GM21447 (cell line): ENCODE data around the gene MAN2A2.

ENCODE experiments used
- ATAC-seq: cut with Tn5 transposase; IDR thresholded peaks from one replicate; pipeline ENCODE4 v1.9.1; 2021; ENCODE audit not compliant: unreplicated experiment

Gene MAN2A2

GRCh38 chr15:90941038-90941437, 37.9 kb downstream of the MAN2A2 start:
- ATAC-seq = no peak

- ATAC-seq = no peak
Measured at GRCh38 chr15:90942354-90943120, 39.4 kb downstream of the MAN2A2 start.

- no peak for ATAC-seq
Measured at GRCh38 chr15:90945091-90945490, 42.0 kb downstream of the MAN2A2 start.

DNA sequence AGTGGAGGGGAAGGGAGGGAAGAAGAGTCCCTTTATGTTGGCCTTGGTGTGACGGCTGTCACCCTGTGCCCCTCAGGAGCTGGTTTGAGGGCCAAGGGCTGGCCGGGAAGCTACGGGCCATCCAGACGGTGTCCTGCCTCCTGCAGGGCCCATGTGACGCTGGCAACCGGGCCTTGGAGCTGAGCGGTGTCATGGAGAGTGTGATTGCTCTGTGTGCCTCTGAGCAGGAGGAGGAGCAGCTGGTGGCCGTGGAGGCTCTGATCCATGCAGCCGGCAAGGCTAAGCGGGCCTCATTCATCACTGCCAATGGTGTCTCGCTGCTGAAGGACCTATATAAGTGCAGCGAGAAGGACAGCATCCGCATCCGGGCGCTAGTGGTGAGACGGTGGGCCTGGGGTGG, 43.4 kb downstream of the MAN2A2 start:
- ATAC-seq = no peak

GRCh38 chr15:90946941-90947576, 44.0 kb downstream of the MAN2A2 start:
- no peak for ATAC-seq

- no peak for ATAC-seq
Measured at GRCh38 chr15:90947577-90948357, 44.7 kb downstream of the MAN2A2 start.

DNA sequence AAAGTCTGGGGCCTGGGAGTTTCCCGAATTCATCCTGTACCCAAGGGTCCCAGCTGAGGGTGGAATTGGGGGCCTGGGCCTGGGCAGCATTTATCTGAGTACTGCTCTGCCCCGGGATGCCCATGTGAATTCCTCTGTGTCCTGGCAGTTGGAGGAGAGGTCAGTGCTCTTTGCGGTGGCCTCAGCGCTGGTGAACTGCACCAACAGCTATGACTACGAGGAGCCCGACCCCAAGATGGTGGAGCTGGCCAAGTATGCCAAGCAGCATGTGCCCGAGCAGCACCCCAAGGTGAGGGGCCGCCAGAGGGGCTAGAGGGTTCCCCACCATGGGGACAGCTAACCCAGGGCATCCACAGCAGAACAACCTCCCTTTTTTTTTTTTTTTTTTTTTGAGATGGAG, 45.4 kb downstream of the MAN2A2 start:
- no peak for ATAC-seq

GRCh38 chr15:90949979-90950675, 47.0 kb downstream of the MAN2A2 start:
- ATAC-seq = no peak

DNA sequence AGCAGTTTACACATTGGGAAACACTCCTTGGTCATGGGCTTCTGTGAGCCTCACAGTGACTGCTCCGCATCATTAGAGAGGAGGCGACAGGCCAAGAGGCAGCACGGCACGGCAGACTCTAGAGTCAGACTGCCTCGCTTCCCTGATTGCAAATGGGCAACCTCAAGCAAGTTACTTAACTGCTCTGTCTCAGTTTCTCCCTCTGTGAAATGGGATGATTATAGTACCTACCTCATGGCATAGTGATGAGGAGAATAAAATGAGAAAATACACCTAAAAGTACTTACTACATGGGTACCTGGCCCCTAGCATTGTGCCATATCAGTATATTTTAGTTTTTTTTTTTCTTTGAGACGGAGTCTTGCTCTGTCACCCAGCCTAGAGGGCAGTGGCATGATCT, 47.6 kb downstream of the MAN2A2 start:
- no peak for ATAC-seq

- no peak for ATAC-seq
Measured at GRCh38 chr15:90952901-90953677, 50.0 kb downstream of the MAN2A2 start.

DNA sequence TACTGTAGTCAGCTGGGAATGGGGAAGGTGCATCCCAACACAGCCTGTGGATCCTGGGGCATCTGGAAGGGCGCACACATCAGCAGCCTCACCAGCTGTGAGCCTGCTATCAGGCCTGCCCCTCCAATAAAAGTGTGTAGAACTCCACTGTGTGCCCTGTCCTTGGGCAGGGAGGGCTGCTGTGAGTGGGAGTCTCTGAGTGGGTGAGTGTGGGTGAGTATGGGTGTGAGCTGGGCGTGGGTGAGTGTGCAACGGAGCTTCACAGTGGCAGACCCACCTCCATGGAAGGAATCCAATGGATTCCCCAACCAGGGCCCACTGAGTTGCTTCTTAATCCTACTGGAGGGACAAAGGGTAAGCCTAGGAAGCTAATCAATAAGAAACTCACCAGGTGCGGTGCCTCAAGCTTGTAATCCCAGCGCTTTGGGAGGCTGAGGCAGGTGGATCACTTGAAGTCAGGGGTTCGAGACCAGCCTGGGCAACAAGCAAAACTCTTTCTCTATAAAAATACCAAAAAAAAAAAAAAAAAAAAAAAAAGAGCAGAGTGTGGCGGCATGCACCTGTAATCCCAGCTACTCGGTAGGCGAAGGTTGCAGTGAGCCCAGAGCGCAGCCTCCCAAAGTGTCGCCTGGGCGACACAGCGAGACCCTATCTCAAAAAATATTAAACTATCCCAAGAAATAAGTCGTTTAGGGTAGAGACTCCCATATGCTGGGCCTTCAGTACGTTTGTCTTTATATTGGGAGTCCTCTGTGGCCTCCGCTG, 51.0 kb downstream of the MAN2A2 start:
- no peak for ATAC-seq

DNA sequence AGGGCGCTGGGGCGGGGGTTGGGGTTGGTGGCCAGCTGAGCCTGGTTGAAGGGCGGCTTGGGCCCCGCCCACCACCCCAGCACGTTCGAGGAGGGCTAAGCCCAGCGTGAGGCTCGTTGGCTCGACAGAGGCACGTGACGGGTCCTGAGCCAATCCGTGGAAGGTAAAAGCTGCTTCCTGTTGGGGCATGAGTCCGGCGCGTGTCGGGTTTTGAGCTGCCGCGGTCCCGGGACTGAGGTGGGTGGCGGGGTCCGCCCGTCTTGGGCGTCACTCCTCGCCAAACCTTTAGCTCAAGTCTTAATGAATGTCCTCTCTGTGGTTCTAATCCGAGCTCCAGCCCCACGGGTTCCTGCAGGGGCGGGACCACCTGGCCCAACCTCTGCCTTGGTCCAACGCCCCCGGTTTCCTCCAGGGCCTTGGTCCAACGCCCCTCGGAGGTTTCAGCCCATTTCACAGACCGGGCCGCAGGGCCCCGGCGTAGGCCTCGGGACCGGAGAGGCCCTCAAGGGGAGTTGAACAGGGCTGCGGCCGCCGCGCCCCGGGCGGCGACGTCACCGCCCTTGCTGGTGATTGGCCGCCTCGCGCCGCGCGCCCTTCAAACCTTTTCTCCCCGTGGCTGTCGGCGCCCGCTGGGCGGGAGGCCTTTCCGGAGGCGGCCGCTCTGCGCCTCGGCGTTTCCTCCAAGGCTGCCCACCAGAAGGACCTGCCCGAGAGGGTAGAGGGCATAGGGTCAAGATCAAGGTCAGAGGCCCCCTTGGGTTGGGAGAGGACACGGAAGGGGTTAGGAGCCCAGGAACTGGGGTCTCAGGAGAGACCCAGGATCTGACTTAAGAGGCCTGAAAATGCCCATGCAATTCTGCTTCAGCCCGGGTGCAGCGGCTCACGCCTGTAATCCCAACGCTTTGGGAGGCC, 51.9 kb downstream of the MAN2A2 start, which contains the start of gene RCCD1:
Gene RCCD1, plus strand, starts transcription at position 173 of the 912 bp plus-strand sequence. CDS start 1,851 bp downstream, outside the sequence.
- peak; percentile 95 for ATAC-seq

DNA sequence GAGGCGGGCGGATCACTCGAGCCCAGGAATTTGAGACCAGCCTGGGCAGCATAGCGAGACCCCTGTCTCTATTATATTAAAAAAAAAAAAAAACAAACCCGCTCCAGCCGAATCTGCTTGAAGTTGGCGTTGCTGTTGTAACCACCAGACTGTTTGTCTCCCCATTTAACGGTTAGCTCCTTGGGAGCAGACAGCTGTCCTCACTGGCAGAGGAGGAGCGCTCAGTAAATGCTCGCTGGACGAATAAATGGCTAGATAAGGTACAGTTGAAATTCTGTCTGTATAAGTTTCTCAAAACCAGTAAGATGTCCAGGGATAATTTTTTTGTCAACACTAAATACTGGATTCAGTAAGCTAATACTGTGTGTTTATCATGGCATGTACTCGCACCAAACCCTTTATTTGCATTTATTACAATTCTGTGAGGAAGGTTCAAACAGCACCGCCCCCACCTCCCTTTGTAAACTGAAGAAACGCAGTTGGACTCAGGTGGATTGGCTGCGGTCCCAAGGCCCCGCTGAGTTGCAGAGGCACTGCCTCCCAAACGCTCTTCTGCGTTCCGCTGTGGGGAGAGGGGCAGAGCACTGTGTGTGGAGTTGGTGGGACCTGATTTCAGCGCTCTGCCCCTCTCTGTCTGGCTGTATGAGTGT, 52.6 kb downstream of the MAN2A2 start:
- ATAC-seq = no peak

DNA sequence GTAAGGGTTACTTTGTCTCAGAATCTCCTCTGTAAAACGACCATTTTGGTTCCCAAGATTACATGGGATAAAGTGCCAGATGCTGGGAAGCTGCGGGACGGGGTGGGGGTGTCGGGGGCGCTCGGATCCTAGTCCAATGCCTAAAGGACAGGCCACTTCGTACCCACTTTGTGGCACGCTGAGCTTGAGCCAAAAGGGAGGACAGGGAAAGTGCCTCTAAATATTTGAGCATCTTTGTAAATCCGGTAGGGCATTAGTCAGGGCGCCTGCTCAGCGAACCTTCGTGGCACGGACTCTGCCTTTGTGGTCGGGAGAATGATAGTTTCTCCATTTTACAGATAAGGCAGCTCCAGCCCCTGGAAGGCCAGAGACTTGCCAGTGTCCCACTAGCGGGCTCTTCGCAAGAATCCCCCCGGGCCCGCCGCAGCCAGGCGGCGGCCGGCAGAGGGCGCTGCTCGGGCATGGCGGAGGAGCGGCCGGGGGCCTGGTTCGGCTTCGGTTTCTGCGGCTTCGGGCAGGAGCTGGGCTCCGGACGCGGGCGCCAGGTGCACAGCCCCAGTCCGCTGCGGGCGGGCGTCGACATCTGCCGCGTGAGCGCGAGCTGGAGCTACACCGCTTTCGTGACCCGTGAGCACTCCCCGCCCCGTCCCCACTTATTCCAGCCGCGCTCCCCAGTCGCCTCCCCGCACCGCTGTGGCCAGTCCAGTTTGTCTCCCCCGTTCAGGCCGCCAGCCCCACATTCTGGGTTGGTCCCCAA, 53.4 kb downstream of the MAN2A2 start:
- no peak for ATAC-seq

- ATAC-seq = no peak
Measured at GRCh38 chr15:90957031-90957790, 54.1 kb downstream of the MAN2A2 start.

- ATAC-seq = no peak
Measured at GRCh38 chr15:90957791-90958190, 54.7 kb downstream of the MAN2A2 start.
